ENCODE data around the gene NMT1.

GRCh38 chr17:45106582-45106981 lies 45.5 kb downstream of the NMT1 start:
- TF ChIP-seq CTCF (IDR thresholded peaks at IDR 0.05) = no peak
- no peak for TF ChIP-seq EP300 (IDR thresholded peaks at IDR 0.05)

All from esophagus muscularis mucosa (tissue), 3 donors.